ENCODE data around the gene LAMTOR2. TPM values are rescaled to one million over a fixed set of nuclear protein-coding genes. Genes with fewer than 3 reads are reported as not detected.
A peak's percentile ranks its signal among the peaks of the same experiment; 100 is the strongest.

LAMTOR2 gene
- total and polyA plus RNA-seq, 2 of the 4 experiments (the other 2 are of a cell fraction), result 50.0 to 89.0 TPM

DNA sequence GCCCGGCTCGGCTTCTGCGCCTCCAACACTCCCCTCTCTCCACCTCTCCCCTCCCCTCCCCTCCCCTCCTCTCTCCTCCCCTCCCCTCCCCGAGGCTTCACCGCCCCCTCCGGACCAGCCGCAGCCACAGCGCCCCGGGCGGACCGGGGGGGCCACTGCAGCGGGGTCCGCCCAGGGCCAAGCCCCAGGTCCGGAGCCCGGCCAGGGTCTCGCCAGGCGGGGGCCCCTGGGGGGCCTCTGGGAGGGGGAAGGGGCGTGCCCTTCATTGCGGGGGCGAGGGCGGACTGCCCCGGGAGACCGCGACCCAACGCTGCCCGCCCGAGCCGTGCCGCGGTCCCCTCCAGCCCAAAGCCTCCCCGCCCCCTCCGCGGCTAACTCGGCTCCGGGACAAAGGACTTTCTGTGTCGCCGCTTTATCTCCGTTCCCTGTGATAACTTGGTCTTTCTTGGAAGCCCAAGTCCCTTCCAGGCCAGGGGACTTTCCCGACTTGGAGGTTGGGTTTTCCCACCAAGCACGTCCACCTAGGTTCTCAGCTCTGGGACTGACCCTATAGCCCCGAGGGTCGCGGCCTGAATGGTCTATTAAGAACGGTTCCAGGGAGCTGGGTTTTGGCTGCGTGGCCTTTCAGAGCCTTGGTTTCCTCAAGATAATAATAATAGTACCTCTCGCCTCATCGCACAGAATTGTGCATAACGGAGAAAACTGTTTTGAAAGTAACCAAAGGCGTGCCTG lies 648 bp upstream of the LAMTOR2 start, which contains the start of gene UBQLN4:
Gene UBQLN4 (minus strand): TSS at position 31 of the 732 bp plus-strand sequence. CDS start 97 bp downstream, outside the sequence.
- POLR2A ChIA-PET (ENCODE audit: unreplicated experiment), result no interaction called here
- in situ Hi-C loops (cut with MboI; ENCODE audit: low sequenced_read_pairs), result no loop called here
- Histone ChIP-seq H3K4me3 (ENCODE audit: insufficient read depth, low read depth, low read length) (peak within 1 kb of the TSS; percentile 83), H2AFZ (replicated peaks; ENCODE audit: low read length, poor library complexity) (peak within 1 kb of the TSS; percentile 97), H3K18ac (ENCODE audit: low read depth, low read length) (peak within 1 kb of the TSS; percentile 78), H4K20me1 (ENCODE audit: insufficient read depth, low read length) (0 out of 2 replicates have a peak, but pooled peaks cover 2% of the 10 kb centered on the region), H2BK15ac (ENCODE audit: low read depth, low read length) (peak within 1 kb of the TSS; percentile 7; the same call in 1 of the 3 replicates), H4K5ac (ENCODE audit: low read depth, low read length) (peak within 1 kb of the TSS; percentile 82), H3K79me1 (ENCODE audit: low read depth in 1 of 2, low read length in 2 of 2) (peaks cover 30 to 69% of the 10 kb centered on the region in 2 experiments), H3K9ac (ENCODE audit: low read depth, low read length) (peak within 1 kb of the TSS; percentile 85), H3K4me1 (ENCODE audit: control insufficient read depth, insufficient read depth, low read length) (peaks cover 4% of the 10 kb centered on the region; the same call in 1 of the 2 replicates), H3K4ac (ENCODE audit: low read depth, low read length) (peak within 1 kb of the TSS; percentile 98), H4K8ac (ENCODE audit: low read depth in 2 of 2, low read length in 2 of 2) (peak within 1 kb of the TSS; percentile 94), H2BK120ac (ENCODE audit: low read depth, low read length) (peak within 1 kb of the TSS; percentile 77), H3K27ac (ENCODE audit: insufficient read depth, low read length) (peak within 1 kb of the TSS; percentile 88), H3K56ac (ENCODE audit: extremely low read depth, insufficient read depth, low read length) (peak within 1 kb of the TSS; percentile 98), H2AK5ac (ENCODE audit: low read depth, low read length) (peak within 1 kb of the TSS; percentile 93), H3K36me3 (ENCODE audit: control insufficient read depth, insufficient read depth, low read length) (peaks cover 17% of the 10 kb centered on the region), H3K9me3 (ENCODE audit: control insufficient read depth, insufficient read depth, low read length) (no peaks in the 10 kb centered on the region), H3K9me1 (ENCODE audit: insufficient read depth, low read length) (peaks cover 18% of the 10 kb centered on the region), H3K14ac (replicated peaks; ENCODE audit: low read depth, low read length) (peak within 1 kb of the TSS; percentile 93), H3K23ac (ENCODE audit: low read depth, low read length) (peak within 1 kb of the TSS; percentile 98), H2AK9ac (replicated peaks; ENCODE audit: low read depth, low read length, poor library complexity) (peak within 1 kb of the TSS; percentile 98), H3K27me3 (ENCODE audit: control insufficient read depth, insufficient read depth, low read length) (no peaks in the 10 kb centered on the region), H2BK5ac (ENCODE audit: low read depth, low read length, poor library complexity, severe bottlenecking) (peak within 1 kb of the TSS; percentile 84), H3K4me2 (ENCODE audit: low read depth, low read length) (peak within 1 kb of the TSS; percentile 95), H4K91ac (ENCODE audit: insufficient read depth, low read depth, low read length) (peak within 1 kb of the TSS; percentile 96), H2BK20ac (ENCODE audit: low read depth, low read length) (no peak within 1 kb of the TSS)
- CTCF ChIA-PET, result no interaction called here
- no TSS peak for BruUV-seq (replicated peaks)
- ATAC-seq (ENCODE audit: low read depth), result peak; percentile 76
- DNase-seq, result peak; percentile 81
- intact Hi-C loops (cut with micrococcal nuclease), result loop anchor here (1.0 to 2.0 kb wide), 2 partner anchors 27 to 28 kb away; partner anchors contain the start of gene MEX3A
- no peak for TF ChIP-seq SMC3 (IDR thresholded peaks at IDR 0.05; ENCODE audit: low read depth, low read length)
- TF ChIP-seq RAD21 (IDR thresholded peaks at IDR 0.05; ENCODE audit: low read length), result no peak; the same call in 1 of the 2 replicates
- TF ChIP-seq NFE2L2 (IDR thresholded peaks at IDR 0.05; ENCODE audit: low read depth, low read length), result no peak
- TF ChIP-seq, protein P1, sequence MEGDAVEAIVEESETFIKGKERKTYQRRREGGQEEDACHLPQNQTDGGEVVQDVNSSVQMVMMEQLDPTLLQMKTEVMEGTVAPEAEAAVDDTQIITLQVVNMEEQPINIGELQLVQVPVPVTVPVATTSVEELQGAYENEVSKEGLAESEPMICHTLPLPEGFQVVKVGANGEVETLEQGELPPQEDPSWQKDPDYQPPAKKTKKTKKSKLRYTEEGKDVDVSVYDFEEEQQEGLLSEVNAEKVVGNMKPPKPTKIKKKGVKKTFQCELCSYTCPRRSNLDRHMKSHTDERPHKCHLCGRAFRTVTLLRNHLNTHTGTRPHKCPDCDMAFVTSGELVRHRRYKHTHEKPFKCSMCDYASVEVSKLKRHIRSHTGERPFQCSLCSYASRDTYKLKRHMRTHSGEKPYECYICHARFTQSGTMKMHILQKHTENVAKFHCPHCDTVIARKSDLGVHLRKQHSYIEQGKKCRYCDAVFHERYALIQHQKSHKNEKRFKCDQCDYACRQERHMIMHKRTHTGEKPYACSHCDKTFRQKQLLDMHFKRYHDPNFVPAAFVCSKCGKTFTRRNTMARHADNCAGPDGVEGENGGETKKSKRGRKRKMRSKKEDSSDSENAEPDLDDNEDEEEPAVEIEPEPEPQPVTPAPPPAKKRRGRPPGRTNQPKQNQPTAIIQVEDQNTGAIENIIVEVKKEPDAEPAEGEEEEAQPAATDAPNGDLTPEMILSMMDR (conservative IDR thresholded peaks at IDR 0.05; ENCODE audit: low read depth, low read length), result peak; percentile 58
- no peak for TF ChIP-seq RFX5 (IDR thresholded peaks at IDR 0.05; ENCODE audit: low read depth, low read length)
- no peak for TF ChIP-seq BHLHE40 (IDR thresholded peaks at IDR 0.05; ENCODE audit: low read depth, low read length)
- TF ChIP-seq, protein P2, sequence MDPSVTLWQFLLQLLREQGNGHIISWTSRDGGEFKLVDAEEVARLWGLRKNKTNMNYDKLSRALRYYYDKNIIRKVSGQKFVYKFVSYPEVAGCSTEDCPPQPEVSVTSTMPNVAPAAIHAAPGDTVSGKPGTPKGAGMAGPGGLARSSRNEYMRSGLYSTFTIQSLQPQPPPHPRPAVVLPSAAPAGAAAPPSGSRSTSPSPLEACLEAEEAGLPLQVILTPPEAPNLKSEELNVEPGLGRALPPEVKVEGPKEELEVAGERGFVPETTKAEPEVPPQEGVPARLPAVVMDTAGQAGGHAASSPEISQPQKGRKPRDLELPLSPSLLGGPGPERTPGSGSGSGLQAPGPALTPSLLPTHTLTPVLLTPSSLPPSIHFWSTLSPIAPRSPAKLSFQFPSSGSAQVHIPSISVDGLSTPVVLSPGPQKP (IDR thresholded peaks at IDR 0.05; ENCODE audit: borderline replicate concordance, low read depth, low read length), result no peak
- TF ChIP-seq MAZ (IDR thresholded peaks at IDR 0.05; ENCODE audit: borderline replicate concordance, low read depth, low read length), result peak; percentile 95
- no peak for TF ChIP-seq MAFK (IDR thresholded peaks at IDR 0.05; ENCODE audit: low read depth, low read length)
- TF ChIP-seq RCOR1 (IDR thresholded peaks at IDR 0.05; ENCODE audit: insufficient replicate concordance, low read length), result no peak
- WGBS, 2 experiments (ENCODE audit: extremely low coverage in 2 of 2, insufficient read length in 1 of 2), result no CpG with 5 or more reads among the region's 49 CpGs
- dilution Hi-C loops (cut with HindIII; ENCODE audit: low sequenced_read_pairs, unreplicated experiment), result no loop called here
